Loucy (cell line): ENCODE measurements around the gene CIBAR2.

Experiments
- H2AFZ ChIP-seq: fragments of 200-600 bp; sonication (generic); 2 replicates; pipeline ENCODE4 v1.6.0; 2016; ENCODE audit warnings: antibody characterized with exemption, mild to moderate bottlenecking, low read length, moderate library complexity
- H3F3A ChIP-seq: fragments of 200-600 bp; 2 replicates; pipeline ENCODE4 v1.6.0; 2016; ENCODE audit warnings: antibody characterized with exemption, low read depth, mild to moderate bottlenecking
- H3K27me3 ChIP-seq: fragments of 200-600 bp; sonication (generic); 2 replicates; pipeline ENCODE4 v1.6.1; 2014; ENCODE audit warnings: low read length, mild to moderate bottlenecking; ENCODE audit not compliant: insufficient read depth, poor library complexity, severe bottlenecking
- H3K36me3 ChIP-seq: fragments of 200-600 bp; sonication (generic); 2 replicates; pipeline ENCODE4 v1.6.1; 2016; ENCODE audit warnings: low read length; ENCODE audit not compliant: insufficient read depth
- H3K4me1 ChIP-seq: fragments of 200-600 bp; sonication (generic); 2 replicates; pipeline ENCODE4 v1.5.1; 2014; ENCODE audit warnings: low read length, mild to moderate bottlenecking; ENCODE audit not compliant: insufficient read depth, poor library complexity, severe bottlenecking
- H3K4me2 ChIP-seq: fragments of 200-600 bp; sonication (generic); 2 replicates; pipeline ENCODE4 v1.6.0; 2014; ENCODE audit warnings: antibody characterized with exemption, low read length, low read depth, mild to moderate bottlenecking; ENCODE audit not compliant: poor library complexity, severe bottlenecking
- H3K4me3 ChIP-seq: fragments of 200-600 bp; sonication (generic); 2 replicates; pipeline ENCODE4 v1.5.1; 2014; ENCODE audit warnings: low read length, mild to moderate bottlenecking, mixed read lengths; ENCODE audit not compliant: poor library complexity, severe bottlenecking
- H3K79me2 ChIP-seq: fragments of 200-600 bp; sonication (generic); 2 replicates; pipeline ENCODE4 v1.6.1; 2014; ENCODE audit warnings: low read length; ENCODE audit not compliant: insufficient read depth
- H3K9ac ChIP-seq: fragments of 200-600 bp; sonication (generic); 2 replicates; pipeline ENCODE4 v1.6.0; 2014; ENCODE audit warnings: mild to moderate bottlenecking, low read depth, low read length, moderate library complexity; ENCODE audit not compliant: poor library complexity, severe bottlenecking
- H3K9me2 ChIP-seq: fragments of 200-600 bp; sonication (generic); replicated peaks from 2 replicates; pipeline ENCODE4 v1.6.1; 2016; ENCODE audit warnings: low read depth, low read length, mixed read lengths
- H3K9me3 ChIP-seq: fragments of 200-600 bp; sonication (generic); 2 replicates; pipeline ENCODE4 v1.6.1; 2014; ENCODE audit warnings: mild to moderate bottlenecking, antibody characterized with exemption, low read length, low read depth; ENCODE audit not compliant: insufficient read depth
- H4K20me1 ChIP-seq: fragments of 200-600 bp; sonication (generic); 2 replicates; pipeline ENCODE4 v1.6.0; 2014; ENCODE audit warnings: antibody characterized with exemption, low read length, mild to moderate bottlenecking; ENCODE audit not compliant: insufficient read depth, poor library complexity, severe bottlenecking
- CTCF ChIP-seq: fragments of 200-600 bp; sonication (generic); conservative IDR thresholded peaks from 2 replicates; pipeline ENCODE4 v1.5.1; 2014; ENCODE audit warnings: mild to moderate bottlenecking, antibody characterized with exemption, low read length
- EZH2phosphoT487 ChIP-seq: fragments of 200-600 bp; IDR thresholded peaks from 2 replicates; pipeline ENCODE4 v1.6.1; 2018; ENCODE audit warnings: antibody characterized with exemption, mild to moderate bottlenecking, moderate library complexity, borderline replicate concordance

CIBAR2 gene

GRCh38 chr16:85094812-85095211 is 17.5 kb downstream of the CIBAR2 start:
- TF ChIP-seq CTCF, result no peak
- TF ChIP-seq EZH2phosphoT487, result no peak
- no peaks in the 10 kb centered on the region for H4K20me1 ChIP-seq
- no peak overlapping the region for H3K4me2 ChIP-seq
- H3K4me3 ChIP-seq, result no peak overlapping the region
- H3K9me2 ChIP-seq, result no peaks in the 10 kb centered on the region
- no peaks in the 10 kb centered on the region for H3K27me3 ChIP-seq
- H3F3A ChIP-seq, result no peaks in the 10 kb centered on the region
- no peaks in the 10 kb centered on the region for H3K9me3 ChIP-seq
- no peaks in the 10 kb centered on the region for H3K36me3 ChIP-seq
- H3K79me2 ChIP-seq, result no peaks in the 10 kb centered on the region
- H3K4me1 ChIP-seq, result no peaks in the 10 kb centered on the region
- H2AFZ ChIP-seq, result no peak overlapping the region
- no peak overlapping the region for H3K9ac ChIP-seq

- TF ChIP-seq EZH2phosphoT487 (no peak), CTCF (no peak)
- H3K9me2 ChIP-seq, result no peaks in the 10 kb centered on the region
- H3K9me3 ChIP-seq, result no peaks in the 10 kb centered on the region
- H3K27me3 ChIP-seq, result no peaks in the 10 kb centered on the region
- H3K4me3 ChIP-seq, result no peak overlapping the region
- H3K4me2 ChIP-seq, result no peak overlapping the region
- no peaks in the 10 kb centered on the region for H3K79me2 ChIP-seq
- no peak overlapping the region for H3K9ac ChIP-seq
- no peak overlapping the region for H2AFZ ChIP-seq
- no peaks in the 10 kb centered on the region for H3F3A ChIP-seq
- no peaks in the 10 kb centered on the region for H4K20me1 ChIP-seq
- H3K36me3 ChIP-seq, result no peaks in the 10 kb centered on the region
- no peaks in the 10 kb centered on the region for H3K4me1 ChIP-seq
These were observed 18.0 kb downstream of the CIBAR2 start for GRCh38 chr16:85094176-85094805.

- Histone ChIP-seq H2AFZ (no peak overlapping the region), H3K9me3 (no peaks in the 10 kb centered on the region), H3K4me1 (no peaks in the 10 kb centered on the region), H3K27me3 (no peaks in the 10 kb centered on the region), H3K9ac (no peak overlapping the region), H4K20me1 (no peaks in the 10 kb centered on the region), H3K9me2 (no peaks in the 10 kb centered on the region), H3K4me3 (no peak overlapping the region), H3K36me3 (no peaks in the 10 kb centered on the region), H3K79me2 (no peaks in the 10 kb centered on the region), H3F3A (no peaks in the 10 kb centered on the region), H3K4me2 (no peak overlapping the region)
- TF ChIP-seq CTCF, result no peak
- TF ChIP-seq EZH2phosphoT487, result no peak
These were observed 18.6 kb downstream of the CIBAR2 start for GRCh38 chr16:85093705-85094104.
